Activated T-cell treated with anti-CD3 and anti-CD28 coated beads, Interleukin-2, amount 50 U/mL, for 48 hours (primary cell): Measurements from ENCODE around the gene NREP.

Experiments
- DNase-seq, 2 experiments: peaks; one replicate each; pipeline ENCODE4 v3.0.0-alpha.2; 2020

NREP gene

GRCh38 chr5:111764019-111764418, 7.0 kb upstream of the NREP start:
- no peak for DNase-seq

GRCh38 chr5:111762895-111763294, 5.9 kb upstream of the NREP start:
- DNase-seq: no peak

DNA sequence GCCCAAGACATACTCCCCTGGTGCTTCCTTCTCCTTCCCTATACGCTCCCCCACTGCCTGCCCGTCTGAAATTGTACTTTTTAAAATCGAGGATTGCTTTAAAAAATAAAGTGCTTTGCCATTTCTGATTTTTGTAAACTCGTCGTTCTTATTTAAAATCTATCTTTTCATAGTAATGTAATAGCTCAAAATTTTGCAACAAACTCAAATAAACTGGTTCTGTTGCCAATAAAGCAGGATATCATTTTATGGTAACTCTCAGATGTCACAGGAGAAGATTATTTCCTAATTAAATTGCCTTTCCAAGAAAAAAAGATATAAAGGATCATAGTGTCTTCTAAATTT, 1.3 kb upstream of the NREP start:
- no peak for DNase-seq

- peak; percentile 85 to 88 for DNase-seq
These were observed 625 bp upstream of the NREP start for GRCh38 chr5:111757355-111758283.

DNA sequence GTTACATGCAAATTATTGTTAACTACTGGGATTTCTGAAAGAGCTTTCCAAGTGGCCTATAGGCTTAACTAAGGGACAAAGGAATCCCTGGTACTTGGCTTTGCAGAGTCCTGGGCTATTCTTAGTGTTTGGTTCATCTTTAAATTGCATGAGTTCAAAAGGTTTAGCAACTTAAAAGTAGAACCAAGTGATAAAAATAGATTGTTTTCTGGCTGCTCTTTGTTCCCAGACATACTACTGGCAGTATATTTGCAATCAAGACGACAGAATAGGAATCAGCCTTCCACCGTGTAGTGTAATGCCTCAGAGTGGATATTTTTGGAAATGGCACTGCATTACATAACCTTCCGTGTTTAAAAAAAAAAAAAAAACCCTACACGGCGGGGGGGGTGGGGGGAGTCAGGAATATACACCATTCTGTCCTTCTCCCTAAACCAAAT, 1.0 kb downstream of the NREP start:
- no peak for DNase-seq

DNA sequence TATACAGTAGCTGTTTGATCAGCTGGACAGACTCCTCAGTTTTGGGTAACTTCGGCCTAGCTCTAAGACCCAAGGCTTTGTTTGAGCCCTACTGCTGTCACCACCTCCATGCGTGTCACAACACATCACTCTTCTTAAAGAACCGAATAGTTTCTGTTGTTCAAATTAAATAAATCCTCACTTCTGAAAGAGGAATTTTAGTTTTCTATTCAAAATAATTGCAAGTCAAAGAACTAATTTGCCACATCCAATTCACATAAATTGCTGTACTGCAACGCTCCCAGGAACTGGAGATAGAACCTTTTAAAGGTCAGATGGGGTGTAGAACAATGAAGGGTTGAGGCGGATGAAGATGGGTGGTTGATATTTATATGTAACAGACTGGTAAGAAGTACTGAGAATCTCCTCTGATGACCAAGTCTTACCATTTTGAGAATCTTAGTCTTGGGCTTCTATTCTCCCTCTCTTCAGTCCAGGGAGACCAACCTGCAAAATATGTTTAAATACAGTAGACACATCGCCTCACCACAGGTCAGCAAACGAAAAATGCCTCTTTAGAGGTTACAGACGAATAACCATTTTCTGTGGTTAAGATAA, 1.6 kb downstream of the NREP start:
- no peak for DNase-seq

- DNase-seq: no peak
These were observed 3.0 kb downstream of the NREP start for GRCh38 chr5:111753884-111754589.

DNA sequence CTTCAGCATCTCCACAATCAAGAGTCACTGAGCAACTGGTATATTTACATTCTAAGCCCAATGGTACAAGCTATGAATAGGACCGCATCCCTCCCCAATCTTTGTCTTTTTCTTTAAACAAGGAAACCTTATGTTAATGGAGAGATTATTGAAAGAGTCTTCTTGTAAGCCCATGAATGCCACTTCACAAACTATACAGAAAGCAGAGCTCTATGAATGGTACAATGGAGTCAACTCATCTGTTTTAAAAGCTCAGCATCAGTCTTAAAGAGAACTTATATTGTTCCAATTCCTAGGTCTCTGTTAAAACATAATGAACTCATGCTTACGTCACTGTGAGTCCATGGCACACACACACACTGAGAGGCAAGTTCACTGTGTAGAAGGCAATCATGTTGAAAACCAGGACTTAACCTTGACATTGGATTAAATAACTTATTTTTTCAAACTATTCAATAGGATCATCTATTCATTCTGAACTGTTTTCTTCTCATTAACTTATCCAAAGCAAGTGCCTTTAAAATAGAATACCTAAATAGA, 4.5 kb downstream of the NREP start:
- DNase-seq: no peak

DNA sequence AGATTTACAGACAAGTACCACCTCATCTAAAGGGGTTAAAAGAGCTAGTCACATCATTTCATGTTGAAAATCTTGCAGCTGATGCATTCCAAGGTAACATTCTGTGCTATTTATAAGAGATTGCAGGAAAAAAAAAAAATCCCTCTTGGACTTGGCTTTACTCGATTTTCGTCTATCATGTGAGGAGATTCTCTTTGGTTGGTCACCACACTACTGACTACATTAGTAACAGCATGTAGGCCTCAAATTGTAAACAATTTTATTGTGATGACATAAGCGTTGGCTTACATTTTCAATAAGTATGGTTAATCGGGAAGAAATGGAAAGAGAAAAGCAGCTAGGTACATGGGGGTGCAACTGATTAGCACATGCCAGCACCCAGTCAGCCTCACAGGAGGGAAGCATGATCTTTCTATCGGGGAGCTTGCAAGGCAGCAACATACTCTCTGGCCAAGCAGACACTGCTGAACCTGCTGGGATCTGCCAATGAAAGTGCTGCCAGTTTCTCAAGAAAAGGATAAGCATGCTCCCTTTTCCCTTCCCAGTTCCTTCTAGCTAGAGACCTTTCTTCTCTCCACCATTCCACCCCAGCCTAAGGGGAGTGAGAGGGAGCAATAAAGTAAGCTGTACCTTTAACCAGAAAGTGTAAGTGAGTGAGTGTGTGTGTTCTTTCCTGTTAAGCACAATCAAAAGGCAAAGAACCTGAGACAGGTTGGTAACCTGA, 7.5 kb downstream of the NREP start:
- no peak for DNase-seq

DNA sequence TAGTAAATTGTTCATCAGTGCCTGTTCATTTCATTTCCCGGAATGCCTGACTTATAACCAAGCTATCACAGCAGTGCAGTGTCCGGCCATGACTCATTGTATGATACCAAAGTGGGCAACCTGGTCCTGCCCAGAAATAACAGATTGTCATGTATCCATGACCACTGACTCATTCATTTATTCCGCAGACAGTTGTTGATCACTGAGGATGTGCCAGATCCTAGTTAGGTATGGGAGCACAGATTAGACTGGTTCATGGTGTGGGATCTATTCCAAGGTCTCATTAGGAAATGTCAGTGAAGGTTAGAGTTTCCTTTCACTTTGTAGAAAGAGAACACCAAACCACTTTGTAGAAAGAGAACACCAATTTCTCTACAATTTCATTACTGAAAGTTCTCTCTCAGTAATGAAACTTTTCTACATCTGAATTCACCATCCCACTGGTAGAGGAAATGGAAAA, 8.7 kb downstream of the NREP start:
- DNase-seq: no peak

GRCh38 chr5:111747337-111747736, 9.7 kb downstream of the NREP start:
- no peak for DNase-seq

DNA sequence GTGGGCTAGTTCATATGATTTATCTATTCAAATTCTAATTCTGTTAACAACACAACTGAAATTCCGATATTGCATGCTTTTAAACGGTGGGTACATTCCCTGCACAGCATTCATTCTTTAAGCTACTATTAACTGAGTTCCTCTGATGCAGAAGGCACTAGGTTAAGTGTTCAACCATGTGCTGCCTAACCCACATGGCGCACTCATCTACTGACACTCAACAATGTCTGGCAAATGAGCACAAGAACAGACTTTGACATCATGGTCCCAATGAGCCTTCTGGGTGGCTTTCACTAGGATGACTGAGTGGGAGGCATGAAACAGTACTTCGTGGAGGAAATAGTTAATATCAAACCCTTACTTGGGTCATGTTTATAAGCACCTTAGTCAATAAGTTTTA, 10.2 kb downstream of the NREP start:
- DNase-seq: no peak

DNA sequence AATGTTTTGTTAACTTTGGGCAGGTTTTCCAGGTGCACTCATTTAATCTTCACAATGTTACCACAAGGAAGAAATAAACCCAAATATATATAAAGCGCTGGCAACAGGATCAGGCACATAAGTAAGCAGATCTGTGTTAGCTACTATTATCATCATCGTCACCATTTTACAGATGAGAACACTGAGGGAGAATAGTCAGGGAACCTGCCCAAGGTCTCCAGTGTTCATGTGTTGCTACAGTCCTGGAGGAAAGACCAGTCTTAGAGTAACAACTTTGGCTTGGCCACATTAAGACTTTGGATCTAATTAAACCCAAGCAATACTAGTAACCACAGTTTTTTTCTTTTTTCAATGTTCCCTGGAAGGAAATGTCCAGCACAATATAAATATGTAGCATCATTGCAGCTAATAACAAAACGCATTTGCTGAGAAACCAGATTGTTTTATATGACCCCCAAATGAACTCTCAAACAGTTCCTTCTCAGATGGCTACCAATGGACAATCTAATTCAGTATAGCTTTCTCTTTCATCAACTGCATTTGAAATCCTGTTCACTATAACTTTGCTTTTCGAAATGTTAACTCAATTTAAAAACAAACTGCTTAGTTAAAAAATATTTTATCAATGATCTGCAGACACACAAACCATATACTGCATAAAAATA, 11.8 kb downstream of the NREP start:
- no peak for DNase-seq

- DNase-seq: no peak
These were observed 12.5 kb downstream of the NREP start for GRCh38 chr5:111744455-111744854.

- DNase-seq: no peak
These were observed 13.0 kb downstream of the NREP start for GRCh38 chr5:111743988-111744387.

DNA sequence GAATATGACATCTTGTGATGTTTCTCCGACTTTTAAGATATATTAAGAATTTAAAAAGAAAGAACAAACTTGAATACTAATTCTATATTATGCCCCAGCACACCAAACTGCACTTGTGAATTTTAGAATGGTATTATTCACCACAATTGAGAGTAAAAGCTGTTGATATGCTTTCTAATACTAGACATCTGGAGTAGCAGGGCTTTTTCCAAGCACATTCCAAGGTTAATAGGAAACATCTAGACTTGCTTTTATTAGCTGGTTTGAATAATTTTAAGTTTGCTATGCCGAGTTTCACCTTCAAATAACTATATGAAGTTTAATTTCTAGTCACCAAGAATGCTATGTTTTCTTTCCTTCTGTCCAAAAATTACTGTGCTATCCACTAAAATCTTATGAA, 13.5 kb downstream of the NREP start:
- no peak for DNase-seq

DNA sequence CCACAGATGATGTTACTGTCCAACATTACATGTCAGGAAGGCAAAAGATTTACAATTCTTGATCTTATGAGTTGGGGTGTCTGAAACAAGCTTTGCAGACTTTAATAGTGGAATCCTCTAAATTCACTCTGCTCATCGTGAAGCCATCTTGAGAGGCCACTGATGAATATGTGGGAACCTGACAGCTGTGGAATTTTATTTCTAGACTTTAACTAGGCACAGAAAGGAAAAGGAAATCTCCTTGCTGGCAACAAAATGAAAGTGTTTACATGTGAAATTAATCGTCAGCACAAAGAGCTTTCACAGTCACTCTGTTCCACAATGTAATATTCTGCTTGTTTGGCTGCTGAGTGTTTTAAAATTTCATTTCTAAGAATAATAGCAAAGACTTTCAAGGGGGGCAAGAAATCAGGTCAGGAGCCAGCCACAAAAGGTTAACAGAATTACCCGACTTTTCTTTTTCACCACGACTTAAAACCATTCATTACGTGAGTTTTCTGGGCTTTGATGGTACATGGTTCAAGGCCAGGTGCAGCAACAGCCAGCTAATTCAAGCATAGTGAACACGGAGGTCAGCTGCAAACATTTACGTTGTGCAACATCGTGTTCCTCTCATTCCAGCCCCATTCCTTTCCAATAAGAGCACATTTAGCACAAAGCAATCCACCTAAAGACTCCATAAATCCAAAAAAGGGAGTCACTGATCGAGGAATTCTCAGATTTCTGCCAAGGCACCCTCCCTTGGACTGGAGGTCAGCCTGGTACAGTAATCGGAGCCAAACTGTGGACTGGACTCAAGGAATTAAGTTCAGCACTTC, 14.6 kb downstream of the NREP start:
- DNase-seq: no peak

- DNase-seq: no peak
These were observed 15.7 kb downstream of the NREP start for GRCh38 chr5:111741278-111741677.

DNA sequence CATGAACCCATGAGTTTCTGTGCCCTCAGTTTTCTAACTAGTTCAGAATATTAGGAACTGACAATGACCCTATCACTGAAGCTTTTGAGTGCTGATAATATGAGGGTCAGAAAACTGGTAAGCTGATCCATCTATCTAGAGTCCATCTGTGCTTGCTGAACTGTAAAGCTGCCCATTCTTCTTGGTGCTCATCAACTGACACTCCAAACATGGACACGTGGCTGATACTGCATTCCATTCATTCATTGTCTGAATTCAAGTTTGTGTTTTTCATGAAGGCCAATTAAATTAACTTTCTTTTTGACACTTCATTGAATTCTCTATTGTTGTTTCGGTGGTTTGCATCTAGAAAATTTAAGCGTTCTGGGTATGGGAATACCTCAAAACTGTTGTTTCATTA, 17.6 kb downstream of the NREP start:
- DNase-seq: no peak

GRCh38 chr5:111738118-111738517, 18.9 kb downstream of the NREP start:
- DNase-seq: no peak

DNA sequence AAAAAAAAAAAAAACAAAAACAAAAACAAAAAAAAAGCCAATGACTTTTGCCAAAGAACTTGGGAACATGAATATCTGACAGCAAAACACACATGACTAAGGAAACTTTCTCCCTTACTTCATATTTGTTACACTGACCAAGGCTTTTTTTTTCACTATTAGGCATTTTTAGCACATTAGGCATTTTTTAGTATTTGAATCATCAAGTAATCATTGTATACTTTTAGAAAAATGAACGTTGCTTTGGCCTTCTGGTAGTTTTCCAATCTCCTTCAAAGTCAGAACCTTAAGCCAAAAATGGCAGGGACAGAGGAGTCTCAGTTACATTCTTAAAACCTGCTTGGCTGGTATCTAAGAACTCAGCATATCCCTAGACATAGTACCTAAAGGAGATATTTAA, 19.3 kb downstream of the NREP start:
- no peak for DNase-seq
